ENCODE data around the gene PVALEF.

PVALEF gene

DNA sequence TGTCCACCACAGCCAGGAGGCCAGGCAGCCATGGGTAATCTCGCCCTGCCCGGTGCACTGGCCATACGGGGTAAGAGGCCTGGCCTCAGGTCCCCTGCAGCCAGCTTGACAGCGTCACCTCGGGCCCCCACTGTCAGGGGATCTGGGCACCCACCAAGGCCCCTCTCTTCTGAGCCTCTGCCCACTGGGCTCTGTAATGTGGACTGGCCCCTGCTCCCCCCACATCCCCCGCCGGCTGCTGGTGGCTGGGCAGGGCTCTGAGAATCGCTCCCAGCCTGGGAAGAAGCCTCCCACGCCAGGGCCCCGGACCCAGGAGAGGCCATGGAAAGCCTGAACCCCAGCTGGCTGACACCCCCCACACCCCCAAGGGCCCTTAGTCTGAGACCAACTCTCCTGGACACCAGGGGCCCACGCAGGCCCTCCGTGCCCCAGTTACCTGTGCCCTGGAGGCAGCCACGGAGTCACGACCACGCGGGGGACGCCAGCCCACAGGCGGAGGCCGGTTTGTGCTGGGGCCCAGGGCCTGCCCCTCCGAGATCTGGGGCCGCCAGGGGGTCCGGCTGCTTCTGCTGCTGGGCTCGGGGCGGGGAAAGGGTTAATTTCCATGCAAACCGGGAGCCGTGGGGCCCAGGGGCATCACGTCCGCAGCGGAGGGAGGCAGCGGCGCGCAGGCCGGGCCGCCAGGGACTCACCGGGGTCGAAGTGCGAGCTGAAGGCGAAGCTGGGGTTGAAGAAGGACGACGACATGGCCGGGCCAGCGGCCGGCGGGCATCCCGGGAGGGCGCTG is at the start of gene PVALEF:
PVALEF (plus strand) TSS at position 262 of the 787 bp plus-strand sequence. CDS start 15,720 bp downstream, outside the sequence.
- Histone ChIP-seq H3K4me1 (ENCODE audit: low read length) (no peaks in the 10 kb centered on the region), H3K36me3 (replicated peaks; ENCODE audit: insufficient read depth, low read length) (no peaks in the 10 kb centered on the region), H2AFZ (ENCODE audit: low read length) (no peak within 1 kb of the TSS), H3K9me3 (replicated peaks; ENCODE audit: insufficient read depth, low read length) (no peaks in the 10 kb centered on the region), H3K4me3 (ENCODE audit: low read length) (no peak within 1 kb of the TSS), H3K9me2 (replicated peaks; ENCODE audit: insufficient read depth, low read length) (no peaks in the 10 kb centered on the region), H3K79me2 (ENCODE audit: low read length) (no peaks in the 10 kb centered on the region), H3K27ac (ENCODE audit: low read length) (no peak within 1 kb of the TSS), H3K4me2 (ENCODE audit: low read depth, low read length) (no peak within 1 kb of the TSS), H3K27me3 (replicated peaks; ENCODE audit: insufficient read depth, low read length) (peaks cover 93% of the 10 kb centered on the region), H3F3A (ENCODE audit: insufficient read depth, low read length) (no peaks in the 10 kb centered on the region), H4K20me1 (ENCODE audit: insufficient read depth, low read length) (no peaks in the 10 kb centered on the region), H3K9ac (ENCODE audit: low read length) (no peak within 1 kb of the TSS)
- peak; percentile 76 for TF ChIP-seq EZH2 (optimal IDR thresholded peaks at IDR 0.05; ENCODE audit: low read depth, low read length)
- no peak for TF ChIP-seq EZH2phosphoT487 (IDR thresholded peaks at IDR 0.05; ENCODE audit: low read length)
- TF ChIP-seq, protein P1, sequence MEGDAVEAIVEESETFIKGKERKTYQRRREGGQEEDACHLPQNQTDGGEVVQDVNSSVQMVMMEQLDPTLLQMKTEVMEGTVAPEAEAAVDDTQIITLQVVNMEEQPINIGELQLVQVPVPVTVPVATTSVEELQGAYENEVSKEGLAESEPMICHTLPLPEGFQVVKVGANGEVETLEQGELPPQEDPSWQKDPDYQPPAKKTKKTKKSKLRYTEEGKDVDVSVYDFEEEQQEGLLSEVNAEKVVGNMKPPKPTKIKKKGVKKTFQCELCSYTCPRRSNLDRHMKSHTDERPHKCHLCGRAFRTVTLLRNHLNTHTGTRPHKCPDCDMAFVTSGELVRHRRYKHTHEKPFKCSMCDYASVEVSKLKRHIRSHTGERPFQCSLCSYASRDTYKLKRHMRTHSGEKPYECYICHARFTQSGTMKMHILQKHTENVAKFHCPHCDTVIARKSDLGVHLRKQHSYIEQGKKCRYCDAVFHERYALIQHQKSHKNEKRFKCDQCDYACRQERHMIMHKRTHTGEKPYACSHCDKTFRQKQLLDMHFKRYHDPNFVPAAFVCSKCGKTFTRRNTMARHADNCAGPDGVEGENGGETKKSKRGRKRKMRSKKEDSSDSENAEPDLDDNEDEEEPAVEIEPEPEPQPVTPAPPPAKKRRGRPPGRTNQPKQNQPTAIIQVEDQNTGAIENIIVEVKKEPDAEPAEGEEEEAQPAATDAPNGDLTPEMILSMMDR (IDR thresholded peaks at IDR 0.05; ENCODE audit: low read length), result no peak
- no peak for DNase-seq

DNA sequence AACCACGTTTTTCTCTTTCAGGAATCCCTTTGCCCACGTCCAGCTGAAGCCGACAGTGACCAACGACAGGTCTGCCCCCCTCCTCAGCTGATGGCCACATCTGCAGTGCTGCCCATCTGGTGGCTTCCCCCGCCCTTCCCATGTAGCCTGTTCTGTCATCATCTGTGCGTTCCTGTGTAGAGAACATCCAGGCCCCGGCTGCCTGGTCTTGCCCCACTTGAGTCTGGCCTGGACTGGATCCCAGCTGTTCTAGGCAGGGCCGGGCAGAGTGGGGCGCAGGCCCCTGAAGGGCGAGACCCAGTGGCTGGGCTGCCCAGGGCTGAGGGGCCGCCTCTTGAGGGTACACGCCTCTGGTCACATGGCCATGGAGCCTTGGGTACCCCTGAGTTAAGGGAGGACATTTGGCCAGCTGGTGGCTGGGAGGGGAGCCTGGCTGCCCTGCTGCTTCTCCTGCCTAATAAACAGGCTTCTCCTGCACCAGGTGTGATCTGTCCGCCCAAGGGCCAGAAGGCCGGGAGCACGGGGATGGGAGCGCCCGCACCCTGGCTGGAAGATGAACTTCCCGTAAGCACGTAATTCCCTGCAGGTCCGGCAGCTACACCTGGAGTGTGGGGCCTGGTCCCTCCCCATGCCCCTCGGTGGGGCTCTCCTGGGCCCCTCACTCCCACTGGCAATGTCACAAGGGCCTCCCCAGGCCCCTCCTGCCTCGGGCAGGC is 49.4 kb upstream of the PVALEF start:
- no peak overlapping the region for H3K9ac ChIP-seq (ENCODE audit: low read length)
- DNase-seq, result no peak
- no peaks in the 10 kb centered on the region for H3K9me2 ChIP-seq (replicated peaks; ENCODE audit: insufficient read depth, low read length)
- H3K79me2 ChIP-seq (ENCODE audit: low read length), result no peaks in the 10 kb centered on the region
- TF ChIP-seq, protein P1 (IDR thresholded peaks at IDR 0.05; ENCODE audit: low read length), result no peak
- TF ChIP-seq EZH2phosphoT487 (IDR thresholded peaks at IDR 0.05; ENCODE audit: low read length), result no peak
- TF ChIP-seq EZH2 (optimal IDR thresholded peaks at IDR 0.05; ENCODE audit: low read depth, low read length), result no peak
- no peak overlapping the region for H3K27ac ChIP-seq (ENCODE audit: low read length)
- H3K36me3 ChIP-seq (replicated peaks; ENCODE audit: insufficient read depth, low read length), result no peaks in the 10 kb centered on the region
- no peaks in the 10 kb centered on the region for H3K4me1 ChIP-seq (ENCODE audit: low read length)
- H4K20me1 ChIP-seq (ENCODE audit: insufficient read depth, low read length), result no peaks in the 10 kb centered on the region
- H3F3A ChIP-seq (ENCODE audit: insufficient read depth, low read length), result no peaks in the 10 kb centered on the region
- H3K4me2 ChIP-seq (ENCODE audit: low read depth, low read length), result no peak overlapping the region
- no peaks in the 10 kb centered on the region for H3K9me3 ChIP-seq (replicated peaks; ENCODE audit: insufficient read depth, low read length)
- H3K4me3 ChIP-seq (ENCODE audit: low read length), result no peak overlapping the region
- no peak overlapping the region for H2AFZ ChIP-seq (ENCODE audit: low read length)
- H3K27me3 ChIP-seq (replicated peaks; ENCODE audit: insufficient read depth, low read length), result peaks cover 82% of the 10 kb centered on the region

DNA sequence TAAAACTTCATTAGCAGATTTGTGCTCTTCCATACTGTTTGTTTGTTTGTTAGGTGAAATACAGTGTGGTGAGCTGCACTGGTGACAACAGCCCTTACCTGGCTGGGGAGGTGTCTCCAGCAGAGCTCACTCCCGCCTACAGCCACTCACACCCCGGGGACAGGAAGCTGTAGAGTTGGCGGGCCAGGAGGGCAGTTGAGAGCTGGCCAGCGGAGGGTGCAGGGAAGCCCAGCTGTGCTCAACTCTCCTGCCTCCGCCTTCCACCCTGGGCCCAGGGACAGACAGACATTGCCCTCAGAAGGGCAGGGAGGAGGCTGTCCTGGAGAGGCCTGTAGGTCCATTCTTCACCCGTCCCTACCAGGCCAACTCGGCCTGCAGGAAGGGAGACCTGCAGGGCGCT is 48.6 kb upstream of the PVALEF start:
- Histone ChIP-seq H3K27me3 (replicated peaks; ENCODE audit: insufficient read depth, low read length) (peaks cover 79% of the 10 kb centered on the region), H3K4me2 (ENCODE audit: low read depth, low read length) (no peak overlapping the region)

More for the DNA sequence above, 48.6 kb upstream of the PVALEF start:
- DNase-seq, result no peak
- no peaks in the 10 kb centered on the region for H3K9me3 ChIP-seq (replicated peaks; ENCODE audit: insufficient read depth, low read length)
- TF ChIP-seq, protein P1 (IDR thresholded peaks at IDR 0.05; ENCODE audit: low read length), result no peak
- TF ChIP-seq EZH2 (optimal IDR thresholded peaks at IDR 0.05; ENCODE audit: low read depth, low read length), result no peak
- no peak for TF ChIP-seq EZH2phosphoT487 (IDR thresholded peaks at IDR 0.05; ENCODE audit: low read length)
- H3F3A ChIP-seq (ENCODE audit: insufficient read depth, low read length), result no peaks in the 10 kb centered on the region
- H2AFZ ChIP-seq (ENCODE audit: low read length), result no peak overlapping the region
- H3K4me1 ChIP-seq (ENCODE audit: low read length), result no peaks in the 10 kb centered on the region
- no peaks in the 10 kb centered on the region for H4K20me1 ChIP-seq (ENCODE audit: insufficient read depth, low read length)
- H3K79me2 ChIP-seq (ENCODE audit: low read length), result no peaks in the 10 kb centered on the region
- H3K9ac ChIP-seq (ENCODE audit: low read length), result no peak overlapping the region
- H3K4me3 ChIP-seq (ENCODE audit: low read length), result no peak overlapping the region
- no peaks in the 10 kb centered on the region for H3K36me3 ChIP-seq (replicated peaks; ENCODE audit: insufficient read depth, low read length)
- no peaks in the 10 kb centered on the region for H3K9me2 ChIP-seq (replicated peaks; ENCODE audit: insufficient read depth, low read length)
- no peak overlapping the region for H3K27ac ChIP-seq (ENCODE audit: low read length)

All from MM.1S (cell line).